SK-N-SH treated with all-trans-retinoic acid at 6 μM for 48 hours (cell line): ENCODE measurements around the gene LRRC42.
"Not testable (repeated sequence)": the region's sequence is repeated elsewhere in the genome, so short reads cannot be mapped to it uniquely, and the experiment has no call there.

Experiments
- ATAC-seq: fragments of 200-7000 bp; cut with Tn5 transposase; 3 replicates; pipeline ENCODE4 v1.9.1; 2020; ENCODE audit warnings: mild to moderate bottlenecking, moderate library complexity
- ARNTL ChIP-seq: fragments of 450-650 bp; formaldehyde crosslinking; IDR thresholded peaks from 2 replicates; pipeline ENCODE4 v1.5.0; 2020; ENCODE audit warnings: low read depth, mild to moderate bottlenecking, moderate library complexity, borderline replicate concordance
- BACH2 ChIP-seq: fragments of 250-450 bp; sonication (Bioruptor Pico); IDR thresholded peaks from 2 replicates; pipeline ENCODE4 v1.9.0; 2021; ENCODE audit warnings: mild to moderate bottlenecking, borderline replicate concordance
- CREB5 ChIP-seq: fragments of 250-450 bp; sonication (Bioruptor Pico); IDR thresholded peaks from 2 replicates; pipeline ENCODE4 v1.5.1; 2020; ENCODE audit warnings: low read depth, mild to moderate bottlenecking, moderate library complexity
- CSRNP3 ChIP-seq: fragments of 250-450 bp; sonication (Bioruptor Pico); IDR thresholded peaks from 2 replicates; pipeline ENCODE4 v1.5.1; 2021; ENCODE audit warnings: mild to moderate bottlenecking, moderate library complexity
- ESRRG ChIP-seq: fragments of 250-450 bp; sonication (Bioruptor Pico); IDR thresholded peaks from 2 replicates; pipeline ENCODE4 v1.6.1; 2021; ENCODE audit warnings: mild to moderate bottlenecking
- GLIS3 ChIP-seq: fragments of 250-450 bp; sonication (Bioruptor Pico); IDR thresholded peaks from 2 replicates; pipeline ENCODE4 v1.5.0; 2020; ENCODE audit warnings: mild to moderate bottlenecking, moderate library complexity
- ISL1 ChIP-seq: fragments of 250-450 bp; sonication (Bioruptor Pico); IDR thresholded peaks from 2 replicates; pipeline ENCODE4 v2.1.2; 2022; ENCODE audit warnings: mild to moderate bottlenecking, moderate library complexity
- OSR1 ChIP-seq: fragments of 250-450 bp; sonication (Bioruptor Pico); IDR thresholded peaks from 2 replicates; pipeline ENCODE4 v1.8.0; 2022; ENCODE audit warnings: moderate library complexity, mild to moderate bottlenecking, inconsistent platforms
- PATZ1 ChIP-seq: fragments of 250-450 bp; sonication (Bioruptor Pico); IDR thresholded peaks from 2 replicates; pipeline ENCODE4 v1.8.0; 2020; ENCODE audit warnings: mild to moderate bottlenecking, moderate library complexity, borderline replicate concordance
- POU6F1 ChIP-seq: fragments of 250-450 bp; sonication (Bioruptor Pico); IDR thresholded peaks from 2 replicates; pipeline ENCODE4 v1.8.0; 2021; ENCODE audit warnings: low read depth, mild to moderate bottlenecking, moderate library complexity, borderline replicate concordance
- PPARA ChIP-seq: fragments of 250-450 bp; sonication (Bioruptor Pico); IDR thresholded peaks from 2 replicates; pipeline ENCODE4 v1.5.0; 2020; ENCODE audit warnings: mild to moderate bottlenecking, borderline replicate concordance
- RARB ChIP-seq: fragments of 250-450 bp; sonication (Bioruptor Pico); IDR thresholded peaks from 2 replicates; pipeline ENCODE4 v1.8.0; 2021; ENCODE audit warnings: mild to moderate bottlenecking, moderate library complexity
- TOX ChIP-seq: fragments of 250-450 bp; sonication (Bioruptor Pico); IDR thresholded peaks from 2 replicates; pipeline ENCODE4 v1.8.0; 2021; ENCODE audit warnings: mild to moderate bottlenecking, moderate library complexity, borderline replicate concordance
- TSHZ2 ChIP-seq: fragments of 250-450 bp; sonication (Bioruptor Pico); IDR thresholded peaks from 2 replicates; pipeline ENCODE4 v1.5.0; 2020; ENCODE audit warnings: mild to moderate bottlenecking, moderate library complexity
- ZC3H10 ChIP-seq: fragments of 250-450 bp; sonication (Bioruptor Pico); IDR thresholded peaks from 2 replicates; pipeline ENCODE4 v1.5.1; 2021; ENCODE audit warnings: mild to moderate bottlenecking, moderate library complexity
- ZFP30 ChIP-seq: fragments of 450-650 bp; formaldehyde crosslinking; IDR thresholded peaks from 2 replicates; pipeline ENCODE4 v1.5.0; 2022; ENCODE audit warnings: mild to moderate bottlenecking, moderate library complexity
- ZNF565 ChIP-seq: fragments of 450-650 bp; formaldehyde crosslinking; conservative IDR thresholded peaks from 2 replicates; pipeline ENCODE4 v1.5.0; 2020; ENCODE audit warnings: low read depth, mild to moderate bottlenecking, moderate library complexity
- ZNF8 ChIP-seq: fragments of 450-650 bp; formaldehyde crosslinking; IDR thresholded peaks from 2 replicates; pipeline ENCODE4 v1.5.0; 2020; ENCODE audit warnings: mild to moderate bottlenecking, moderate library complexity

Gene LRRC42

GRCh38 chr1:53986458-53986857, 40.3 kb downstream of the LRRC42 start (continued):
- TF ChIP-seq PATZ1 (no peak), PPARA (CRISPR knock-in tag) (no peak)

- no peak for ATAC-seq
Measured at GRCh38 chr1:53987880-53988279, 41.7 kb downstream of the LRRC42 start.

GRCh38 chr1:53992085-53992874, 46.1 kb downstream of the LRRC42 start:
- TF ChIP-seq ISL1 (CRISPR knock-in tag), result no peak
- TF ChIP-seq ZC3H10, result no peak
- TF ChIP-seq, all 23 proteins: peak for 0
- ATAC-seq, result no peak

More at GRCh38 chr1:53987880-53988279, 41.7 kb downstream of the LRRC42 start:
- TF ChIP-seq CSRNP3, result no peak
- no peak for TF ChIP-seq TSHZ2
- no peak for TF ChIP-seq BACH2 (CRISPR knock-in tag)
- no peak for TF ChIP-seq ARNTL (CRISPR knock-in tag)
- no peak for TF ChIP-seq ZNF565 (CRISPR knock-in tag)
- no peak for TF ChIP-seq OSR1 (CRISPR knock-in tag)
- TF ChIP-seq ISL1 (CRISPR knock-in tag), result no peak

- not testable (repeated sequence) for ATAC-seq
Measured at GRCh38 chr1:53994516-53994915, 48.4 kb downstream of the LRRC42 start.

- no peak for TF ChIP-seq ISL1 (CRISPR knock-in tag)
- TF ChIP-seq OSR1 (CRISPR knock-in tag), result no peak
- TF ChIP-seq ZNF565 (CRISPR knock-in tag), result no peak
- TF ChIP-seq ZNF8 (CRISPR knock-in tag), result no peak
- no peak for TF ChIP-seq ZFP30 (CRISPR knock-in tag)
- no peak for TF ChIP-seq RARB (CRISPR knock-in tag)
- no peak for TF ChIP-seq POU6F1 (CRISPR knock-in tag)
- TF ChIP-seq PATZ1, result no peak
- TF ChIP-seq ESRRG (CRISPR knock-in tag), result no peak
- TF ChIP-seq TOX (CRISPR knock-in tag), result no peak
- no peak for TF ChIP-seq CREB5 (CRISPR knock-in tag)
- TF ChIP-seq TSHZ2, result no peak
- TF ChIP-seq BACH2 (CRISPR knock-in tag), result no peak
- no peak for TF ChIP-seq GLIS3
- ATAC-seq, result no peak
Measured at GRCh38 chr1:53995683-53996082, 49.5 kb downstream of the LRRC42 start.
